SK-N-SH treated with all-trans-retinoic acid at 6 μM for 48 hours (cell line): ENCODE measurements around the gene YJEFN3.

Experiments
- ATAC-seq: fragments of 200-7000 bp; cut with Tn5 transposase; 3 replicates; pipeline ENCODE4 v1.9.1; 2020; ENCODE audit warnings: mild to moderate bottlenecking, moderate library complexity
- BACH2 ChIP-seq: fragments of 250-450 bp; sonication (Bioruptor Pico); IDR thresholded peaks from 2 replicates; pipeline ENCODE4 v1.9.0; 2021; ENCODE audit warnings: mild to moderate bottlenecking, borderline replicate concordance
- CSDC2 ChIP-seq: fragments of 250-450 bp; sonication (Bioruptor Pico); IDR thresholded peaks from 2 replicates; pipeline ENCODE4 v1.5.0; 2020; ENCODE audit warnings: mild to moderate bottlenecking, moderate library complexity
- GLIS3 ChIP-seq: fragments of 250-450 bp; sonication (Bioruptor Pico); IDR thresholded peaks from 2 replicates; pipeline ENCODE4 v1.5.0; 2020; ENCODE audit warnings: mild to moderate bottlenecking, moderate library complexity
- ISL1 ChIP-seq: fragments of 250-450 bp; sonication (Bioruptor Pico); IDR thresholded peaks from 2 replicates; pipeline ENCODE4 v2.1.2; 2022; ENCODE audit warnings: mild to moderate bottlenecking, moderate library complexity
- OSR1 ChIP-seq: fragments of 250-450 bp; sonication (Bioruptor Pico); IDR thresholded peaks from 2 replicates; pipeline ENCODE4 v1.8.0; 2022; ENCODE audit warnings: moderate library complexity, mild to moderate bottlenecking, inconsistent platforms
- PPARA ChIP-seq: fragments of 250-450 bp; sonication (Bioruptor Pico); IDR thresholded peaks from 2 replicates; pipeline ENCODE4 v1.5.0; 2020; ENCODE audit warnings: mild to moderate bottlenecking, borderline replicate concordance
- RARB ChIP-seq: fragments of 250-450 bp; sonication (Bioruptor Pico); IDR thresholded peaks from 2 replicates; pipeline ENCODE4 v1.8.0; 2021; ENCODE audit warnings: mild to moderate bottlenecking, moderate library complexity
- SNAI2 ChIP-seq: fragments of 250-450 bp; sonication (Bioruptor Pico); IDR thresholded peaks from 2 replicates; pipeline ENCODE4 v1.5.0; 2020; ENCODE audit warnings: mild to moderate bottlenecking, moderate library complexity
- TOX ChIP-seq: fragments of 250-450 bp; sonication (Bioruptor Pico); IDR thresholded peaks from 2 replicates; pipeline ENCODE4 v1.8.0; 2021; ENCODE audit warnings: mild to moderate bottlenecking, moderate library complexity, borderline replicate concordance
- ZC3H10 ChIP-seq: fragments of 250-450 bp; sonication (Bioruptor Pico); IDR thresholded peaks from 2 replicates; pipeline ENCODE4 v1.5.1; 2021; ENCODE audit warnings: mild to moderate bottlenecking, moderate library complexity
- ZFP3 ChIP-seq: fragments of 250-450 bp; sonication (Bioruptor Pico); IDR thresholded peaks from 2 replicates; pipeline ENCODE4 v1.5.0; 2020; ENCODE audit warnings: mild to moderate bottlenecking, moderate library complexity
- ZFP30 ChIP-seq: fragments of 450-650 bp; formaldehyde crosslinking; IDR thresholded peaks from 2 replicates; pipeline ENCODE4 v1.5.0; 2022; ENCODE audit warnings: mild to moderate bottlenecking, moderate library complexity
- ZNF565 ChIP-seq: fragments of 450-650 bp; formaldehyde crosslinking; conservative IDR thresholded peaks from 2 replicates; pipeline ENCODE4 v1.5.0; 2020; ENCODE audit warnings: low read depth, mild to moderate bottlenecking, moderate library complexity
- ZNF70 ChIP-seq: fragments of 450-650 bp; formaldehyde crosslinking; IDR thresholded peaks from 2 replicates; pipeline ENCODE4 v1.5.0; 2020; ENCODE audit warnings: mild to moderate bottlenecking, moderate library complexity
- ZNF8 ChIP-seq: fragments of 450-650 bp; formaldehyde crosslinking; IDR thresholded peaks from 2 replicates; pipeline ENCODE4 v1.5.0; 2020; ENCODE audit warnings: mild to moderate bottlenecking, moderate library complexity
- TF ChIP-seq, protein P1 (sequence below): fragments of 250-450 bp; sonication (Bioruptor Pico); IDR thresholded peaks from 2 replicates; pipeline ENCODE4 v1.8.0; 2020; ENCODE audit warnings: mild to moderate bottlenecking, moderate library complexity, borderline replicate concordance
- TF ChIP-seq, protein P2 (sequence below): fragments of 250-450 bp; sonication (Bioruptor Pico); IDR thresholded peaks from 2 replicates; pipeline ENCODE4 v1.5.1; 2020; ENCODE audit warnings: low read depth, mild to moderate bottlenecking, moderate library complexity
- TF ChIP-seq, protein P3 (sequence below): fragments of 250-450 bp; sonication (Bioruptor Pico); IDR thresholded peaks from 2 replicates; pipeline ENCODE4 v1.5.0; 2020; ENCODE audit warnings: mild to moderate bottlenecking, moderate library complexity
- TF ChIP-seq, protein P4 (sequence below): fragments of 250-450 bp; sonication (Bioruptor Pico); IDR thresholded peaks from 2 replicates; pipeline ENCODE4 v1.5.1; 2021; ENCODE audit warnings: mild to moderate bottlenecking, moderate library complexity
- TF ChIP-seq, protein P5 (sequence below): fragments of 250-450 bp; sonication (Bioruptor Pico); IDR thresholded peaks from 2 replicates; pipeline ENCODE4 v1.8.0; 2021; ENCODE audit warnings: low read depth, mild to moderate bottlenecking, moderate library complexity, borderline replicate concordance

YJEFN3 gene

DNA sequence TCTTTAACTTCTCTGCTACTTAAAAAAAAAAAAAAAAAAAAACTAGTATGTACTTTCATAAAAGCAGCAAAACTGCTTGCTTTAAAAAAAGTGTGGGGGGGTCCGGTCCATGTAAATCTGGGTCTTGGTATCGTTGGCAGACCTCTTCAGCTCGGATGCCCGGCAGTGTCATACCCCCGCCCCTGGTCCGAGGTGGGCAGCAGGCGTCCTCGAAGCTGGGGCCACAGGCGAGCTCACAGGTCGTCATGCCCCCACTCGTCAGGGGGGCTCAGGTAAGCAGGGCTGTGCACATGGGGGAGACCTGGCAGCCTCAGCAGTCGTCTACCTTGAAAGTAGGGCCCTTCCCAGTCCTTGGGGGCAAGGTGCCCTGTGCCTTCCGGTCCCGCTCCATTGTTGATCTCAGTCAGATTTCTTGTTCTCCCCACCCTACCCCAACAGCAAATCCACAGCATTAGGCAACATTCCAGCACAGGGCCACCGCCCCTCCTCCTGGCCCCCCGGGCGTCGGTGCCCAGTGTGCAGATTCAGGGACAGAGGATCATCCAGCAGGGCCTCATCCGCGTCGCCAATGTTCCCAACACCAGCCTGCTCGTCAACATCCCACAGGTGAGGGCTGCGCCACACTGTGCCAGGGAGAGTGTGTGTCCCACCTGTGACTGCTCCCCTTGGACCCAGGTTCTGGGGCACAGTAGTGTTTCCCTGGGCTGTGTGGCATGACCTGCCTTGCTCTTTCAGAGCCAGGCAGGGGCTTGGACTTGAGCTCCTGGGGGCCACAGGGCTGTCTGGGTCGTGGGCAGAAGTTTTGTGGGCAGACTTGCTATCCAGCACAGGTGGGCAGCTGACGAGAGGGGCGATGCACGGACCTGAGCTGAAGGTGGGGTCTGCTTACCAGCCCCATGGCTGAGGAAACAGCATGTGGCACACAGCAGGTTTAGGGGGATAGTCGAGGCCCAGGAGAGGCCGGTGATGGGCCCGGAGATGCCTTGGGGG, 32.8 kb upstream of the YJEFN3 start:
- TF ChIP-seq, protein P1, sequence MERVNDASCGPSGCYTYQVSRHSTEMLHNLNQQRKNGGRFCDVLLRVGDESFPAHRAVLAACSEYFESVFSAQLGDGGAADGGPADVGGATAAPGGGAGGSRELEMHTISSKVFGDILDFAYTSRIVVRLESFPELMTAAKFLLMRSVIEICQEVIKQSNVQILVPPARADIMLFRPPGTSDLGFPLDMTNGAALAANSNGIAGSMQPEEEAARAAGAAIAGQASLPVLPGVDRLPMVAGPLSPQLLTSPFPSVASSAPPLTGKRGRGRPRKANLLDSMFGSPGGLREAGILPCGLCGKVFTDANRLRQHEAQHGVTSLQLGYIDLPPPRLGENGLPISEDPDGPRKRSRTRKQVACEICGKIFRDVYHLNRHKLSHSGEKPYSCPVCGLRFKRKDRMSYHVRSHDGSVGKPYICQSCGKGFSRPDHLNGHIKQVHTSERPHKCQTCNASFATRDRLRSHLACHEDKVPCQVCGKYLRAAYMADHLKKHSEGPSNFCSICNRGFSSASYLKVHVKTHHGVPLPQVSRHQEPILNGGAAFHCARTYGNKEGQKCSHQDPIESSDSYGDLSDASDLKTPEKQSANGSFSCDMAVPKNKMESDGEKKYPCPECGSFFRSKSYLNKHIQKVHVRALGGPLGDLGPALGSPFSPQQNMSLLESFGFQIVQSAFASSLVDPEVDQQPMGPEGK (CRISPR knock-in tag) = no peak
- TF ChIP-seq SNAI2 (no peak), TOX (no peak), ZNF565 (CRISPR knock-in tag) (no peak), ZNF70 (CRISPR knock-in tag) (no peak), ZFP30 (no peak), RARB (CRISPR knock-in tag) (no peak)
- TF ChIP-seq, protein P2, sequence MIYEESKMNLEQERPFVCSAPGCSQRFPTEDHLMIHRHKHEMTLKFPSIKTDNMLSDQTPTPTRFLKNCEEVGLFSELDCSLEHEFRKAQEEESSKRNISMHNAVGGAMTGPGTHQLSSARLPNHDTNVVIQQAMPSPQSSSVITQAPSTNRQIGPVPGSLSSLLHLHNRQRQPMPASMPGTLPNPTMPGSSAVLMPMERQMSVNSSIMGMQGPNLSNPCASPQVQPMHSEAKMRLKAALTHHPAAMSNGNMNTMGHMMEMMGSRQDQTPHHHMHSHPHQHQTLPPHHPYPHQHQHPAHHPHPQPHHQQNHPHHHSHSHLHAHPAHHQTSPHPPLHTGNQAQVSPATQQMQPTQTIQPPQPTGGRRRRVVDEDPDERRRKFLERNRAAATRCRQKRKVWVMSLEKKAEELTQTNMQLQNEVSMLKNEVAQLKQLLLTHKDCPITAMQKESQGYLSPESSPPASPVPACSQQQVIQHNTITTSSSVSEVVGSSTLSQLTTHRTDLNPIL = no peak
- ATAC-seq = no peak

DNA sequence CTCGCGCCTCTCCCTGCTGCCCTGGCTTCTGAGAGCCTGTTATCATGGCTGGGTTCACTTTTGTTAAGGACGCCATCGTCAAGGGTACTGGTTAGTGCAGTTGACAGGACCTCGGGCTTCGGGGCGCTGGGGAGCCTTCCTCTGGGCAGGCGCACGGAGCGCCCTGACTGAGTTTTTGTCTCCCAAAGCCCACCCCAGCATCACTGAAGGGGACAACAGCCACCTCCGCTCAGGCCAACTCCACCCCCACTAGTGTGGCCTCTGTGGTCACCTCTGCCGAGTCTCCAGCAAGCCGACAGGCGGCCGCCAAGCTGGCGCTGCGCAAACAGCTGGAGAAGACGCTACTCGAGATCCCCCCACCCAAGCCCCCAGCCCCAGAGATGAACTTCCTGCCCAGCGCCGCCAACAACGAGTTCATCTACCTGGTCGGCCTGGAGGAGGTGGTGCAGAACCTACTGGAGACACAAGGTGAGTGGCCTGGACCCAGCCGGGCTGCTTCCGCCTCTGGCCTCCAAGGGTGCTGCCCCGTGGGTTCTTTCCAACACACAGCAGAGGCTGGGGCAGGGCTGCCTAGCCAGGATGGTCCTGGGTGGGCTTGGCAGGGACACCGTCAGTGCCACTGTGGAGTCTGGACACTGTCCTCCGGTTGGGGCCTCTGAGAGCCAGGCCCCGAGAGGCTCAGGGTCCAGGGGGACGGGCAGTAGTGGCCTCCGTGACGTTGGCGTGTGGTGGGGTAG, 30.3 kb upstream of the YJEFN3 start:
- TF ChIP-seq, protein P3, sequence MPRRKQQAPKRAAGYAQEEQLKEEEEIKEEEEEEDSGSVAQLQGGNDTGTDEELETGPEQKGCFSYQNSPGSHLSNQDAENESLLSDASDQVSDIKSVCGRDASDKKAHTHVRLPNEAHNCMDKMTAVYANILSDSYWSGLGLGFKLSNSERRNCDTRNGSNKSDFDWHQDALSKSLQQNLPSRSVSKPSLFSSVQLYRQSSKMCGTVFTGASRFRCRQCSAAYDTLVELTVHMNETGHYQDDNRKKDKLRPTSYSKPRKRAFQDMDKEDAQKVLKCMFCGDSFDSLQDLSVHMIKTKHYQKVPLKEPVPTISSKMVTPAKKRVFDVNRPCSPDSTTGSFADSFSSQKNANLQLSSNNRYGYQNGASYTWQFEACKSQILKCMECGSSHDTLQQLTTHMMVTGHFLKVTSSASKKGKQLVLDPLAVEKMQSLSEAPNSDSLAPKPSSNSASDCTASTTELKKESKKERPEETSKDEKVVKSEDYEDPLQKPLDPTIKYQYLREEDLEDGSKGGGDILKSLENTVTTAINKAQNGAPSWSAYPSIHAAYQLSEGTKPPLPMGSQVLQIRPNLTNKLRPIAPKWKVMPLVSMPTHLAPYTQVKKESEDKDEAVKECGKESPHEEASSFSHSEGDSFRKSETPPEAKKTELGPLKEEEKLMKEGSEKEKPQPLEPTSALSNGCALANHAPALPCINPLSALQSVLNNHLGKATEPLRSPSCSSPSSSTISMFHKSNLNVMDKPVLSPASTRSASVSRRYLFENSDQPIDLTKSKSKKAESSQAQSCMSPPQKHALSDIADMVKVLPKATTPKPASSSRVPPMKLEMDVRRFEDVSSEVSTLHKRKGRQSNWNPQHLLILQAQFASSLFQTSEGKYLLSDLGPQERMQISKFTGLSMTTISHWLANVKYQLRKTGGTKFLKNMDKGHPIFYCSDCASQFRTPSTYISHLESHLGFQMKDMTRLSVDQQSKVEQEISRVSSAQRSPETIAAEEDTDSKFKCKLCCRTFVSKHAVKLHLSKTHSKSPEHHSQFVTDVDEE (CRISPR knock-in tag) = no peak
- no peak for TF ChIP-seq ZFP3
- no peak for TF ChIP-seq RARB (CRISPR knock-in tag)
- TF ChIP-seq ZNF70 (CRISPR knock-in tag) = no peak
- no peak for TF ChIP-seq CSDC2 (CRISPR knock-in tag)
- TF ChIP-seq, protein P4, sequence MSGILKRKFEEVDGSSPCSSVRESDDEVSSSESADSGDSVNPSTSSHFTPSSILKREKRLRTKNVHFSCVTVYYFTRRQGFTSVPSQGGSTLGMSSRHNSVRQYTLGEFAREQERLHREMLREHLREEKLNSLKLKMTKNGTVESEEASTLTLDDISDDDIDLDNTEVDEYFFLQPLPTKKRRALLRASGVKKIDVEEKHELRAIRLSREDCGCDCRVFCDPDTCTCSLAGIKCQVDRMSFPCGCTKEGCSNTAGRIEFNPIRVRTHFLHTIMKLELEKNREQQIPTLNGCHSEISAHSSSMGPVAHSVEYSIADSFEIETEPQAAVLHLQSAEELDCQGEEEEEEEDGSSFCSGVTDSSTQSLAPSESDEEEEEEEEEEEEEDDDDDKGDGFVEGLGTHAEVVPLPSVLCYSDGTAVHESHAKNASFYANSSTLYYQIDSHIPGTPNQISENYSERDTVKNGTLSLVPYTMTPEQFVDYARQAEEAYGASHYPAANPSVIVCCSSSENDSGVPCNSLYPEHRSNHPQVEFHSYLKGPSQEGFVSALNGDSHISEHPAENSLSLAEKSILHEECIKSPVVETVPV = no peak
- TF ChIP-seq, protein P5, sequence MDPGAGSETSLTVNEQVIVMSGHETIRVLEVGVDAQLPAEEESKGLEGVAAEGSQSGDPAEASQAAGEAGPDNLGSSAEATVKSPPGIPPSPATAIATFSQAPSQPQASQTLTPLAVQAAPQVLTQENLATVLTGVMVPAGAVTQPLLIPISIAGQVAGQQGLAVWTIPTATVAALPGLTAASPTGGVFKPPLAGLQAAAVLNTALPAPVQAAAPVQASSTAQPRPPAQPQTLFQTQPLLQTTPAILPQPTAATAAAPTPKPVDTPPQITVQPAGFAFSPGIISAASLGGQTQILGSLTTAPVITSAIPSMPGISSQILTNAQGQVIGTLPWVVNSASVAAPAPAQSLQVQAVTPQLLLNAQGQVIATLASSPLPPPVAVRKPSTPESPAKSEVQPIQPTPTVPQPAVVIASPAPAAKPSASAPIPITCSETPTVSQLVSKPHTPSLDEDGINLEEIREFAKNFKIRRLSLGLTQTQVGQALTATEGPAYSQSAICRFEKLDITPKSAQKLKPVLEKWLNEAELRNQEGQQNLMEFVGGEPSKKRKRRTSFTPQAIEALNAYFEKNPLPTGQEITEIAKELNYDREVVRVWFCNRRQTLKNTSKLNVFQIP (CRISPR knock-in tag) = no peak
- no peak for TF ChIP-seq ZNF8 (CRISPR knock-in tag)
- TF ChIP-seq GLIS3 (CRISPR knock-in tag) = no peak
- TF ChIP-seq ZC3H10 = no peak
- TF ChIP-seq BACH2 (CRISPR knock-in tag) = no peak
- TF ChIP-seq PPARA (CRISPR knock-in tag) = no peak
- no peak for TF ChIP-seq ZFP30
- TF ChIP-seq, protein P2 = no peak
- TF ChIP-seq SNAI2 = no peak
- no peak for TF ChIP-seq OSR1 (CRISPR knock-in tag)
- no peak for TF ChIP-seq TOX
- TF ChIP-seq ISL1 (CRISPR knock-in tag) = no peak
- TF ChIP-seq, protein P1 (CRISPR knock-in tag) = no peak
- TF ChIP-seq, all 23 proteins: peak for 0
- no peak for ATAC-seq
